ENCODE results near the gene SLIT3.

DNA sequence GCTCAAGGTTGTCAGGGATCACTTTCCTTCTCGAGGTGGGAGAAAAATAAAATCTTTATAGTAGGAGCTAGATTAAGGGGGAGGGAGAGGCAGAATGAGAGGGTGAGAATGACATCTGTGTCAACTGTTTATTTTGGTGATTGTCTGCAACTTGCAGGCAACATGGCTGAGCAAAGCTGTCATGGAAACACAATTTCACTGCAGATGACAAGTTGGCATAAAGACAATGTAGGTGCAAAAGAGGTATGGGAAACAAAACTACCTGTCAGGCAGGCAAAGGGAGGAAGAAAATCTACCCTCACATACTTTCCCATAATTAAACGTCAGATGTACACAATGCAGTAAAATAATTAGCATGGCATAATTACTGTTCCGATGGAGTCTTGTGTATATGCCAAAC, 167.4 kb downstream of the SLIT3 start:
- TF ChIP-seq, protein P1, sequence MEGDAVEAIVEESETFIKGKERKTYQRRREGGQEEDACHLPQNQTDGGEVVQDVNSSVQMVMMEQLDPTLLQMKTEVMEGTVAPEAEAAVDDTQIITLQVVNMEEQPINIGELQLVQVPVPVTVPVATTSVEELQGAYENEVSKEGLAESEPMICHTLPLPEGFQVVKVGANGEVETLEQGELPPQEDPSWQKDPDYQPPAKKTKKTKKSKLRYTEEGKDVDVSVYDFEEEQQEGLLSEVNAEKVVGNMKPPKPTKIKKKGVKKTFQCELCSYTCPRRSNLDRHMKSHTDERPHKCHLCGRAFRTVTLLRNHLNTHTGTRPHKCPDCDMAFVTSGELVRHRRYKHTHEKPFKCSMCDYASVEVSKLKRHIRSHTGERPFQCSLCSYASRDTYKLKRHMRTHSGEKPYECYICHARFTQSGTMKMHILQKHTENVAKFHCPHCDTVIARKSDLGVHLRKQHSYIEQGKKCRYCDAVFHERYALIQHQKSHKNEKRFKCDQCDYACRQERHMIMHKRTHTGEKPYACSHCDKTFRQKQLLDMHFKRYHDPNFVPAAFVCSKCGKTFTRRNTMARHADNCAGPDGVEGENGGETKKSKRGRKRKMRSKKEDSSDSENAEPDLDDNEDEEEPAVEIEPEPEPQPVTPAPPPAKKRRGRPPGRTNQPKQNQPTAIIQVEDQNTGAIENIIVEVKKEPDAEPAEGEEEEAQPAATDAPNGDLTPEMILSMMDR (IDR thresholded peaks at IDR 0.05), result no peak
- TF ChIP-seq POLR2A (IDR thresholded peaks at IDR 0.05), result no peak

Measured in Peyer's patch (tissue), 4 donors.